ENCODE measurements around the gene ACMSD. TPM values are rescaled to one million over a fixed set of nuclear protein-coding genes. Genes with fewer than 3 reads are reported as not detected.
"Not testable (repeated sequence)": the region's sequence is repeated elsewhere in the genome, so short reads cannot be mapped to it uniquely, and the experiment has no call there.

The ACMSD gene
- polyA plus RNA-seq, 2 of the 4 experiments (the other 2 are of a cell fraction): 0.09 TPM; not detected in 1

- TF ChIP-seq CHD4 (IDR thresholded peaks at IDR 0.05; ENCODE audit: borderline replicate concordance): no peak
- no peak for TF ChIP-seq POLR2A (IDR thresholded peaks at IDR 0.05; ENCODE audit: low read length)
Observed at GRCh38 chr2:134845028-134845427, 6.6 kb downstream of the ACMSD start (continued).

DNA sequence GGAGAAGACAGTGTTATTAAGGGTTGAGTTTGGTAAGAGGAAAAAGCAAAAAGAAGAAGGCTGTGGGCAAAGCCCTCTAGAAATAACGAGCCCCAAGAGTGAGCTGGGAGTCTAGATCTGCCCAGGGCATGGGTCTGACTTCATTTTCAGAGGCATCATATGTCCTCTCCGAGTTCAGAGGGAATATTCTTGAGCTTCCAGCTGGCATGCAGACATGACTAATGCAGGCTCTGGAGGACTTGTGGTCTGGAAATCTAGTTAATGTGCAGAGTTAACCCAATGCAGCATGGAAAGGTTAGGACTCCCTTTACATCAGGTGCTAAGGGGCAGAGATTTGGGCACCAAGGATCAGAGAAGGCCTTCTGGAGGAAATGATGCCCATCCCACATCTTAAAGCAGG, 7.3 kb downstream of the ACMSD start:
- ATAC-seq: peak in 1 of 2 experiments; percentile 33; a peak in 2 of 6 replicates
- Histone ChIP-seq H3K4me2 (no peak overlapping the region), H3K4me3 (no peak overlapping the region), H3K9me3 (no peaks in the 10 kb centered on the region), H3K27ac (no peak overlapping the region), H3K4me1 (no peaks in the 10 kb centered on the region)
- 0% methylated on average over 2 of the region's 2 CpGs for WGBS (ENCODE audit: missing lambda C conversion rate)
- DNase-seq (ENCODE audit: low read depth in 1 of 2, low spot score in 1 of 2): no peak
- ChIA-PET POLR2A (no interaction called here), CTCF (no interaction called here)
- TF ChIP-seq TP53 (CRISPR knock-in tag; IDR thresholded peaks at IDR 0.05) (no peak), ATOH8 (CRISPR knock-in tag; IDR thresholded peaks at IDR 0.05; ENCODE audit: low read depth) (no peak), POLR2A (IDR thresholded peaks at IDR 0.05; ENCODE audit: low read length) (no peak), CEBPB (IDR thresholded peaks at IDR 0.05) (no peak), HEYL (CRISPR knock-in tag; IDR thresholded peaks at IDR 0.05) (no peak), RNF2 (IDR thresholded peaks at IDR 0.05; ENCODE audit: borderline replicate concordance, low read depth) (no peak), JUNB (IDR thresholded peaks at IDR 0.05) (no peak), RARB (CRISPR knock-in tag; IDR thresholded peaks at IDR 0.05) (no peak), ESRRA (IDR thresholded peaks at IDR 0.05; ENCODE audit: borderline replicate concordance, low read length) (no peak), CBX2 (IDR thresholded peaks at IDR 0.05; ENCODE audit: borderline replicate concordance, low read depth) (no peak), RAD21 (conservative IDR thresholded peaks at IDR 0.05 in 1 of 2, IDR thresholded peaks at IDR 0.05 in 1 of 2) (no peak), ZC3H11A (IDR thresholded peaks at IDR 0.05) (no peak), SREBF2 (IDR thresholded peaks at IDR 0.05) (no peak), KDM5A (IDR thresholded peaks at IDR 0.05) (no peak), KDM1A (IDR thresholded peaks at IDR 0.05; ENCODE audit: low read depth) (no peak)
- TF ChIP-seq, protein P1, sequence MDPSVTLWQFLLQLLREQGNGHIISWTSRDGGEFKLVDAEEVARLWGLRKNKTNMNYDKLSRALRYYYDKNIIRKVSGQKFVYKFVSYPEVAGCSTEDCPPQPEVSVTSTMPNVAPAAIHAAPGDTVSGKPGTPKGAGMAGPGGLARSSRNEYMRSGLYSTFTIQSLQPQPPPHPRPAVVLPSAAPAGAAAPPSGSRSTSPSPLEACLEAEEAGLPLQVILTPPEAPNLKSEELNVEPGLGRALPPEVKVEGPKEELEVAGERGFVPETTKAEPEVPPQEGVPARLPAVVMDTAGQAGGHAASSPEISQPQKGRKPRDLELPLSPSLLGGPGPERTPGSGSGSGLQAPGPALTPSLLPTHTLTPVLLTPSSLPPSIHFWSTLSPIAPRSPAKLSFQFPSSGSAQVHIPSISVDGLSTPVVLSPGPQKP (IDR thresholded peaks at IDR 0.05; ENCODE audit: low read depth, low read length): no peak
- no peak for FAIRE-seq

DNA sequence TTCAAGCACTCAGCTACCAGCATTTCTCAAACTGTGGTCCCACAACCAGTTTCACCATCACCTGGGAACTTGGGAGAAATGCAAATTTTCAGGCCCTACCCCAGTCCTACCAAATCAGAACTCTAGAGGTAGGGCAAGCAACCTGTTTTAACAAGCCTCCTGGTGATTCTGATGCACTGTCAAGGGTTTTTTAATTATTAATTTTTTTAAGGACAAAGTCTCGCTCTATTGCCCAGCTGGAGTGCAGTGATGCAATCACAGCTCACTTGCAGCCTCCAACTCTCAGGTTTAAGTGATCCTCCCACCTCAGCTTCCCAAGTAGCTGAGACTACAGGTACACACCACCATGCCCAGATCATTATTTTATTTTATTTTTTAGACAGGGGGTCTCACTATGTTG, 7.8 kb downstream of the ACMSD start:
- 74% methylated on average over 1 of the region's 1 CpG for WGBS (ENCODE audit: missing lambda C conversion rate)
- CTCF ChIA-PET: no interaction called here
- FAIRE-seq: no peak

GRCh38 chr2:134847582-134847981, 9.2 kb downstream of the ACMSD start:
- CTCF ChIA-PET; POLR2A ChIA-PET; DNase-seq (ENCODE audit: low read depth in 1 of 2, low spot score in 1 of 2); H3K4me3 ChIP-seq; H3K4me2 ChIP-seq; H3K27ac ChIP-seq; H3K4me1 ChIP-seq; FAIRE-seq; H3K9me3 ChIP-seq; ATAC-seq: not testable (repeated sequence)
- 39% methylated on average over 5 of the region's 5 CpGs for WGBS (ENCODE audit: missing lambda C conversion rate)

More for the DNA sequence above, 7.8 kb downstream of the ACMSD start:
- no peak for TF ChIP-seq TP53 (CRISPR knock-in tag; IDR thresholded peaks at IDR 0.05)
- no peak for TF ChIP-seq CHD4 (IDR thresholded peaks at IDR 0.05; ENCODE audit: borderline replicate concordance)
- TF ChIP-seq ZFP36 (IDR thresholded peaks at IDR 0.05; ENCODE audit: borderline replicate concordance, partially characterized antibody): no peak
- no peak for TF ChIP-seq HMGXB4 (CRISPR knock-in tag; IDR thresholded peaks at IDR 0.05; ENCODE audit: borderline replicate concordance)
- Histone ChIP-seq H3K9me3 (no peaks in the 10 kb centered on the region), H3K4me2 (no peak overlapping the region), H3K4me1 (no peaks in the 10 kb centered on the region), H3K4me3 (no peak overlapping the region), H3K27ac (no peak overlapping the region)
- DNase-seq (ENCODE audit: low read depth in 1 of 2, low spot score in 1 of 2) (no peak), ATAC-seq (no peak)
- POLR2A ChIA-PET: no interaction called here
